Hepatocyte (in vitro differentiated cells): ENCODE data around the gene PLXNB1. TPM values are rescaled to one million over a fixed set of nuclear protein-coding genes. Genes with fewer than 3 reads are reported as not detected.

Experiments used
- DNase-seq: peaks from one replicate; pipeline ENCODE4 v3.0.0-alpha.2; 2016; ENCODE audit warnings: low spot score
- H2AFZ ChIP-seq: fragments of 200-600 bp; sonication (generic); 2 replicates; pipeline ENCODE4 v1.6.0; 2016; ENCODE audit warnings: antibody characterized with exemption, mild to moderate bottlenecking
- H3K27ac ChIP-seq: fragments of 200-600 bp; sonication (generic); 2 replicates; pipeline ENCODE4 v1.5.1; 2016; ENCODE audit warnings: mild to moderate bottlenecking
- H3K27me3 ChIP-seq: fragments of 200-600 bp; sonication (generic); 2 replicates; pipeline ENCODE4 v1.6.1; 2016
- H3K36me3 ChIP-seq: fragments of 200-600 bp; sonication (generic); replicated peaks from 2 replicates; pipeline ENCODE4 v1.5.1; 2016; ENCODE audit warnings: low read depth; ENCODE audit not compliant: insufficient read depth
- H3K4me1 ChIP-seq: fragments of 200-600 bp; sonication (generic); 2 replicates; pipeline ENCODE4 v1.5.1; 2016; ENCODE audit warnings: mild to moderate bottlenecking, moderate library complexity; ENCODE audit not compliant: insufficient read depth
- H3K4me2 ChIP-seq: fragments of 200-600 bp; sonication (generic); 2 replicates; pipeline ENCODE4 v1.6.0; 2016
- H3K4me3 ChIP-seq: fragments of 200-600 bp; sonication (generic); 2 replicates; pipeline ENCODE4 v1.5.1; 2016; ENCODE audit warnings: mild to moderate bottlenecking
- H3K79me2 ChIP-seq: fragments of 200-600 bp; sonication (generic); 2 replicates; pipeline ENCODE4 v1.6.0; 2017; ENCODE audit warnings: mild to moderate bottlenecking
- H3K9me2 ChIP-seq: fragments of 200-600 bp; sonication (generic); replicated peaks from 2 replicates; pipeline ENCODE4 v1.6.0; 2017; ENCODE audit warnings: mild to moderate bottlenecking; ENCODE audit not compliant: insufficient read depth
- H3K9me3 ChIP-seq: fragments of 200-600 bp; sonication (generic); 2 replicates; pipeline ENCODE4 v1.5.1; 2016; ENCODE audit warnings: low read depth, mild to moderate bottlenecking
- H4K20me1 ChIP-seq: fragments of 200-600 bp; sonication (generic); 2 replicates; pipeline ENCODE4 v1.6.0; 2016; ENCODE audit warnings: mild to moderate bottlenecking; ENCODE audit not compliant: insufficient read depth, poor library complexity, severe bottlenecking
- CTCF ChIP-seq: fragments of 200-600 bp; sonication (generic); IDR thresholded peaks from 2 replicates; pipeline ENCODE4 v1.5.1; 2016; ENCODE audit warnings: antibody characterized with exemption, mild to moderate bottlenecking; ENCODE audit not compliant: poor library complexity
- EZH2 ChIP-seq: fragments of 200-600 bp; sonication (generic); IDR thresholded peaks from 2 replicates; pipeline ENCODE4 v1.6.1; 2016; ENCODE audit warnings: antibody characterized with exemption, mild to moderate bottlenecking, borderline replicate concordance
- EZH2phosphoT487 ChIP-seq: fragments of 200-600 bp; sonication (generic); IDR thresholded peaks from one replicate; pipeline ENCODE4 v1.6.1; 2018; ENCODE audit warnings: antibody characterized with exemption, mild to moderate bottlenecking, low read depth, moderate library complexity; ENCODE audit not compliant: unreplicated experiment, severe bottlenecking
- WGBS: methylation state at CpG from one replicate; pipeline ENCODE4 v1.1.6; 2016; ENCODE audit warnings: low lambda C conversion rate; ENCODE audit errors: missing lambda C conversion rate; 5-methylcytosine and 5-hydroxymethylcytosine counted together
- polyA plus RNA-seq: library from polyadenylated mRNA; unstranded; fragments of >200 nt; fragmentation: Nextera tagmentation; extraction: Ambion mirVana; gene quantifications from 2 replicates; pipeline ENCODE4 v1.2.1, GENCODE V29; 2016
- total RNA-seq: library from RNA; depleted of rRNA; stranded (reverse); fragments of >200 nt; gene quantifications from 2 replicates; pipeline ENCODE4 v1.2.3, GENCODE V29; 2014

Gene PLXNB1
- total and polyA plus RNA-seq, 2 experiments from 2014 or later = 71.3 to 74.5 TPM

- no peak for DNase-seq
- H3K4me2 ChIP-seq = peak overlapping the region; percentile 65
- no peak overlapping the region for H3K4me3 ChIP-seq
- H3K9me2 ChIP-seq = no peaks in the 10 kb centered on the region
- H3K36me3 ChIP-seq = no peaks in the 10 kb centered on the region
- H3K79me2 ChIP-seq = peaks cover 37% of the 10 kb centered on the region
- no peaks in the 10 kb centered on the region for H3K9me3 ChIP-seq
- no peak for TF ChIP-seq EZH2
- no peak for TF ChIP-seq EZH2phosphoT487
- no peak for TF ChIP-seq CTCF
- 88% methylated on average over 18 of the region's 19 CpGs for WGBS
- H3K4me1 ChIP-seq = peaks cover 29% of the 10 kb centered on the region
- H3K27me3 ChIP-seq = no peaks in the 10 kb centered on the region
- no peaks in the 10 kb centered on the region for H4K20me1 ChIP-seq
- peak overlapping the region; percentile 99 for H3K27ac ChIP-seq
- no peak overlapping the region for H2AFZ ChIP-seq
Observed at GRCh38 chr3:48466386-48467109, 36.7 kb upstream of the PLXNB1 start.

- no peaks in the 10 kb centered on the region for H3K27me3 ChIP-seq
- no peaks in the 10 kb centered on the region for H3K9me3 ChIP-seq
- H3K4me1 ChIP-seq = peaks cover 24% of the 10 kb centered on the region
- peak overlapping the region; percentile 99 for H3K27ac ChIP-seq
- TF ChIP-seq CTCF = peak; percentile 79
- TF ChIP-seq EZH2 = no peak
- TF ChIP-seq EZH2phosphoT487 = no peak
- H3K4me3 ChIP-seq = no peak overlapping the region
- WGBS = 56% methylated on average over 21 of the region's 21 CpGs
- peaks cover 29% of the 10 kb centered on the region for H3K79me2 ChIP-seq
- peak overlapping the region; percentile 65 for H3K4me2 ChIP-seq
- DNase-seq = peak; percentile 98
- H3K36me3 ChIP-seq = no peaks in the 10 kb centered on the region
- no peak overlapping the region for H2AFZ ChIP-seq
- H3K9me2 ChIP-seq = no peaks in the 10 kb centered on the region
- no peaks in the 10 kb centered on the region for H4K20me1 ChIP-seq
Observed at GRCh38 chr3:48465531-48466378, 35.9 kb upstream of the PLXNB1 start.

- H4K20me1 ChIP-seq = no peaks in the 10 kb centered on the region
- no peaks in the 10 kb centered on the region for H3K9me2 ChIP-seq
- H2AFZ ChIP-seq = no peak overlapping the region
- no peak overlapping the region for H3K4me3 ChIP-seq
- H3K4me2 ChIP-seq = no peak overlapping the region
- peaks cover 23% of the 10 kb centered on the region for H3K79me2 ChIP-seq
- peaks cover 19% of the 10 kb centered on the region for H3K4me1 ChIP-seq
- peak overlapping the region; percentile 79 for H3K27ac ChIP-seq
- H3K27me3 ChIP-seq = no peaks in the 10 kb centered on the region
- no peaks in the 10 kb centered on the region for H3K36me3 ChIP-seq
- DNase-seq = no peak
- TF ChIP-seq EZH2 = no peak
- no peak for TF ChIP-seq CTCF
- TF ChIP-seq EZH2phosphoT487 = no peak
- WGBS = 35% methylated on average over 7 of the region's 7 CpGs
- H3K9me3 ChIP-seq = no peaks in the 10 kb centered on the region
Observed at GRCh38 chr3:48465237-48465530, 35.3 kb upstream of the PLXNB1 start.
